Renal cortex interstitium (tissue), 11 donors: ENCODE data around the gene PDE8B. TPM values are rescaled to one million over a fixed set of nuclear protein-coding genes. Genes with fewer than 3 reads are reported as not detected.

Source experiments
- DNase-seq, 11 donors: peaks; one replicate each; pipeline ENCODE4 v3.0.0-alpha.2; 2013; ENCODE audit warnings: low read depth in 9 of 11, low spot score in 4 of 11; ENCODE audit errors: extremely low read depth in 1 of 11
- polyA plus RNA-seq, 3 donors: library from polyadenylated mRNA; unstranded; fragments of 120-200 nt; gene quantifications; one replicate each; pipeline ENCODE4 v1.2.1, GENCODE V29; 2013; ENCODE audit not compliant: insufficient read length in 3 of 3

Gene PDE8B
- polyA plus RNA-seq, 3 donors: 4.7 to 7.8 (median 4.7) TPM

- no peak for DNase-seq
These were observed 10.6 kb downstream of the PDE8B start for GRCh38 chr5:77221115-77221514.

- no peak for DNase-seq
These were observed 12.2 kb downstream of the PDE8B start for GRCh38 chr5:77222722-77223121.

- no peak for DNase-seq
These were observed 13.2 kb downstream of the PDE8B start for GRCh38 chr5:77223653-77224052.

- no peak for DNase-seq
These were observed 14.3 kb downstream of the PDE8B start for GRCh38 chr5:77224672-77225355.

GRCh38 chr5:77225531-77225930, 15.1 kb downstream of the PDE8B start:
- DNase-seq: no peak

- no peak for DNase-seq
These were observed 19.4 kb downstream of the PDE8B start for GRCh38 chr5:77229887-77230286.

GRCh38 chr5:77230727-77231470, 20.4 kb downstream of the PDE8B start:
- no peak for DNase-seq

GRCh38 chr5:77231471-77232138, 21.1 kb downstream of the PDE8B start:
- DNase-seq: no peak

- DNase-seq: no peak
These were observed 22.3 kb downstream of the PDE8B start for GRCh38 chr5:77232574-77233358.

- DNase-seq: no peak
These were observed 25.6 kb downstream of the PDE8B start for GRCh38 chr5:77235846-77236721.

- no peak for DNase-seq
These were observed 28.8 kb downstream of the PDE8B start for GRCh38 chr5:77239126-77239741.

GRCh38 chr5:77241444-77241843, 31.0 kb downstream of the PDE8B start:
- DNase-seq: no peak

GRCh38 chr5:77249475-77249874, 39.0 kb downstream of the PDE8B start:
- no peak for DNase-seq

- no peak for DNase-seq
These were observed 39.5 kb downstream of the PDE8B start for GRCh38 chr5:77250021-77250420.

- DNase-seq: no peak
These were observed 41.4 kb downstream of the PDE8B start for GRCh38 chr5:77251921-77252320.

- DNase-seq: no peak
These were observed 45.1 kb downstream of the PDE8B start for GRCh38 chr5:77255617-77256016.

- no peak for DNase-seq
These were observed 45.9 kb downstream of the PDE8B start for GRCh38 chr5:77256406-77256805.

- no peak for DNase-seq
These were observed 48.2 kb downstream of the PDE8B start for GRCh38 chr5:77258652-77259051.
